Dedifferentiated amniotic fluid mesenchymal stem cell (primary cell): ENCODE measurements around the gene DNAAF5.

ENCODE experiments used
- DNase-seq: peaks from one replicate; pipeline ENCODE4 v3.0.0-alpha.2; 2016; ENCODE audit errors: extremely low spot score

Gene DNAAF5

GRCh38 chr7:815284-816216 lies 89.1 kb downstream of the DNAAF5 start:
- DNase-seq: no peak

- DNase-seq: peak; percentile 96
These were observed 89.8 kb downstream of the DNAAF5 start for GRCh38 chr7:816300-816750.

- DNase-seq: peak; percentile 28
These were observed 90.5 kb downstream of the DNAAF5 start for GRCh38 chr7:816751-817671.

GRCh38 chr7:818031-818699 lies 91.7 kb downstream of the DNAAF5 start:
- peak; percentile 65 for DNase-seq

GRCh38 chr7:820341-820740 lies 93.8 kb downstream of the DNAAF5 start:
- no peak for DNase-seq

GRCh38 chr7:821688-822087 lies 95.2 kb downstream of the DNAAF5 start:
- no peak for DNase-seq

- no peak for DNase-seq
These were observed 96.3 kb downstream of the DNAAF5 start for GRCh38 chr7:822692-823276.

GRCh38 chr7:823649-824048 lies 97.2 kb downstream of the DNAAF5 start:
- no peak for DNase-seq

- no peak for DNase-seq
These were observed 97.6 kb downstream of the DNAAF5 start for GRCh38 chr7:824081-824480.

GRCh38 chr7:824664-825063 lies 98.2 kb downstream of the DNAAF5 start:
- DNase-seq: no peak

- peak; percentile 79 for DNase-seq
These were observed 98.9 kb downstream of the DNAAF5 start for GRCh38 chr7:825386-825785.

GRCh38 chr7:826230-826917 lies 99.9 kb downstream of the DNAAF5 start:
- DNase-seq: no peak

- no peak for DNase-seq
These were observed 102.5 kb downstream of the DNAAF5 start for GRCh38 chr7:828793-829561.

GRCh38 chr7:830069-830468 lies 103.6 kb downstream of the DNAAF5 start:
- no peak for DNase-seq

- DNase-seq: peak; percentile 92
These were observed 105.2 kb downstream of the DNAAF5 start for GRCh38 chr7:831596-832166.

- peak; percentile 26 for DNase-seq
These were observed 105.9 kb downstream of the DNAAF5 start, which contains the start of gene SUN1 for GRCh38 chr7:832167-832967. TSS of gene SUN1 (plus strand) at chr7:832476. CDS start at chr7:832525, 49 bp downstream.

- no peak for DNase-seq
These were observed 106.5 kb downstream of the DNAAF5 start for GRCh38 chr7:832968-833424.

- DNase-seq: no peak
These were observed 107.2 kb downstream of the DNAAF5 start for GRCh38 chr7:833601-834258.
